Thymus (tissue), 11 donors: Measurements from ENCODE around the gene EMILIN2. TPM values are rescaled to one million over a fixed set of nuclear protein-coding genes. Genes with fewer than 3 reads are reported as not detected.

Experiments used
- DNase-seq, 9 donors: peaks; one replicate each; pipeline ENCODE4 v3.0.0-alpha.2; 2013; ENCODE audit warnings: low spot score in 9 of 9, low read depth in 6 of 9, missing footprints in 1 of 9
- H3K27ac ChIP-seq, 2 donors: one replicate each; pipeline ENCODE4 v1.5.1; 2013; ENCODE audit warnings: control low read depth in 1 of 2, low read depth in 1 of 2, low read length in 1 of 2, mild to moderate bottlenecking in 1 of 2, moderate library complexity in 1 of 2
- H3K27me3 ChIP-seq, 2 donors: one replicate each; pipeline ENCODE4 v1.5.1; 2013; ENCODE audit warnings: low read length in 1 of 2; ENCODE audit not compliant: control insufficient read depth in 2 of 2, insufficient read depth in 1 of 2
- H3K36me3 ChIP-seq, 2 donors: one replicate each; pipeline ENCODE4 v1.5.1; 2013; ENCODE audit warnings: low read length in 1 of 2, mild to moderate bottlenecking in 1 of 2, moderate library complexity in 1 of 2; ENCODE audit not compliant: control insufficient read depth in 2 of 2, insufficient read depth in 2 of 2
- H3K4me1 ChIP-seq, 2 donors: one replicate each; pipeline ENCODE4 v1.5.1; 2013; ENCODE audit warnings: low read length in 2 of 2; ENCODE audit not compliant: control insufficient read depth in 2 of 2, insufficient read depth in 2 of 2
- H3K4me3 ChIP-seq, 2 donors: one replicate each; pipeline ENCODE4 v1.5.1; 2013; ENCODE audit warnings: low read length in 2 of 2, control low read depth in 1 of 2, mild to moderate bottlenecking in 1 of 2
- H3K9me3 ChIP-seq, 2 donors: one replicate each; pipeline ENCODE4 v1.5.1; 2013; ENCODE audit warnings: low read length in 1 of 2, mild to moderate bottlenecking in 1 of 2; ENCODE audit not compliant: control insufficient read depth in 2 of 2, insufficient read depth in 1 of 2
- WGBS: extraction: QIAGEN DNeasy Blood & Tissue Kit; methylation state at CpG from one replicate; pipeline ENCODE4 v1.1.7; 2013; 5-methylcytosine and 5-hydroxymethylcytosine counted together
- polyA plus RNA-seq: library from polyadenylated mRNA; stranded (reverse); fragments of 200-250 nt; gene quantifications from one replicate; pipeline ENCODE4 v1.2.3, GENCODE V29; 2013
- total RNA-seq: library from RNA; stranded (reverse); fragments of 120-200 nt; gene quantifications from one replicate; pipeline ENCODE4 v1.2.4, GENCODE V29; 2013
- donor health status: healthy.

The EMILIN2 gene
- total and polyA plus RNA-seq, 2 donors = 19.3 to 27.2 TPM

DNA sequence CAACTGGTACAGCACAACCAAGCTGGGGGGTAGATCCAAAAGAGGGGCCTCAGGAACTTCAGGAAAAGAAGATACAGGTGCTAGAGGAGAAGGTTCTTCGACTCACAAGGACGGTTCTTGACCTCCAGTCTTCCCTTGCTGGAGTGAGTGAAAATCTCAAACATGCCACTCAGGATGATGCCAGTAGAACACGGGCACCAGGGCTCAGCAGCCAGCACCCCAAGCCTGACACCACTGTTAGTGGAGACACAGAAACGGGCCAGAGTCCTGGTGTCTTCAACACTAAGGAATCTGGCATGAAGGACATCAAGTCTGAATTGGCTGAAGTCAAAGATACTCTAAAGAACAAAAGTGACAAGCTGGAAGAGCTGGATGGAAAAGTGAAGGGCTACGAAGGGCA is 43.8 kb downstream of the EMILIN2 start:
- no peak overlapping the region for H3K4me3 ChIP-seq
- DNase-seq = no peak
- H3K36me3 ChIP-seq = no peaks in the 10 kb centered on the region
- H3K9me3 ChIP-seq = peaks cover 0 to 6% of the 10 kb centered on the region in 2 donors
- H3K27ac ChIP-seq = no peak overlapping the region
- H3K4me1 ChIP-seq = no peaks in the 10 kb centered on the region
- no peaks in the 10 kb centered on the region for H3K27me3 ChIP-seq
- WGBS = 98% methylated on average over 5 of the region's 5 CpGs

GRCh38 chr18:2891526-2892431 is 45.0 kb downstream of the EMILIN2 start:
- WGBS = 90% methylated on average over 20 of the region's 20 CpGs
- no peaks in the 10 kb centered on the region for H3K36me3 ChIP-seq
- DNase-seq = no peak
- H3K4me3 ChIP-seq = no peak overlapping the region
- H3K27ac ChIP-seq = no peak overlapping the region
- H3K4me1 ChIP-seq = no peaks in the 10 kb centered on the region
- H3K27me3 ChIP-seq = no peaks in the 10 kb centered on the region
- H3K9me3 ChIP-seq = peaks cover 0 to 7% of the 10 kb centered on the region in 2 donors

GRCh38 chr18:2893056-2893455 is 46.2 kb downstream of the EMILIN2 start:
- DNase-seq = no peak
- Histone ChIP-seq H3K36me3 (no peaks in the 10 kb centered on the region), H3K9me3 (peaks cover 0 to 9% of the 10 kb centered on the region in 2 donors), H3K4me3 (no peak overlapping the region), H3K27ac (no peak overlapping the region), H3K27me3 (no peaks in the 10 kb centered on the region), H3K4me1 (peaks cover 0 to 3% of the 10 kb centered on the region in 2 donors)
- 90% methylated on average over 4 of the region's 4 CpGs for WGBS

GRCh38 chr18:2893676-2894075 is 46.9 kb downstream of the EMILIN2 start:
- no peak overlapping the region for H3K27ac ChIP-seq
- H3K4me3 ChIP-seq = no peak overlapping the region
- no peaks in the 10 kb centered on the region for H3K27me3 ChIP-seq
- DNase-seq = no peak
- no peaks in the 10 kb centered on the region for H3K36me3 ChIP-seq
- H3K4me1 ChIP-seq = peaks cover 0 to 10% of the 10 kb centered on the region in 2 donors
- 97% methylated on average over 5 of the region's 5 CpGs for WGBS
- peaks cover 0 to 10% of the 10 kb centered on the region in 2 donors for H3K9me3 ChIP-seq

- Histone ChIP-seq H3K27me3 (no peaks in the 10 kb centered on the region), H3K4me3 (no peak overlapping the region), H3K27ac (no peak overlapping the region), H3K4me1 (peaks cover 0 to 13% of the 10 kb centered on the region in 2 donors), H3K36me3 (no peaks in the 10 kb centered on the region), H3K9me3 (peaks cover 0 to 10% of the 10 kb centered on the region in 2 donors)
- no peak for DNase-seq
- WGBS = 92% methylated on average over 11 of the region's 11 CpGs
Observed at GRCh38 chr18:2894131-2894840, 47.5 kb downstream of the EMILIN2 start.

DNA sequence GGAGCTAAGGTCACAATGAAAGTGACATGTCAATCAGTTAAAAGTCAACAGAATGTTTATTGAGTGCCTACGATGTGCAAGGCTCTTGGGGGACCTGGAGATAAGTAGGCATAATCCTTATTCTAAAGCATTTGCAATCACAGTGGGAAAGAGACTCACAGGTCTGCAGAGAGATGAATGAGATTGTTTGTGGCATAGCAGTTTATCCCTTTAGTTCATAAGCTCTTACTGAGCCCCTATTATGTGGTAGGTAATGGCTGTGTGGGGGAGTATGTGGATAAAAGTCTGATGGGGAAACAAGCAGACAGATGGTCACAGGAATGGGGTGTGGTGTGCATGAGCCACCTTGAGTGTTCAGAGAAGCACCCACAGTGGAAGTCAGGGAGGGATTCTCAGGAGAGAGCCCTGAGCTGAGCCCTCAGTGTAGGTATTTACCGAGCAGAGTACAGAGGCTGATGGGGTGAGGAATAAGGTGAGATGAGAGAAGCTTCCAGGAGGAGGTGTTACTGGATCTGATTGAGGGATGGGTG is 48.1 kb downstream of the EMILIN2 start:
- no peak overlapping the region for H3K27ac ChIP-seq
- no peaks in the 10 kb centered on the region for H3K27me3 ChIP-seq
- no peak overlapping the region for H3K4me3 ChIP-seq
- peaks cover 0 to 10% of the 10 kb centered on the region in 2 donors for H3K9me3 ChIP-seq
- peaks cover 0 to 13% of the 10 kb centered on the region in 2 donors for H3K4me1 ChIP-seq
- no peak for DNase-seq
- WGBS = 99% methylated on average over 2 of the region's 2 CpGs
- no peaks in the 10 kb centered on the region for H3K36me3 ChIP-seq

GRCh38 chr18:2895391-2895790 is 48.6 kb downstream of the EMILIN2 start:
- WGBS = 97% methylated on average over 7 of the region's 7 CpGs
- H3K27me3 ChIP-seq = no peaks in the 10 kb centered on the region
- H3K4me1 ChIP-seq = peaks cover 0 to 17% of the 10 kb centered on the region in 2 donors
- no peak for DNase-seq
- no peak overlapping the region for H3K27ac ChIP-seq
- peaks cover 0 to 10% of the 10 kb centered on the region in 2 donors for H3K9me3 ChIP-seq
- no peak overlapping the region for H3K4me3 ChIP-seq
- H3K36me3 ChIP-seq = no peaks in the 10 kb centered on the region

GRCh38 chr18:2896990-2897389 is 50.2 kb downstream of the EMILIN2 start:
- Histone ChIP-seq H3K36me3 (no peaks in the 10 kb centered on the region), H3K27me3 (no peaks in the 10 kb centered on the region), H3K4me1 (peaks cover 0 to 24% of the 10 kb centered on the region in 2 donors), H3K9me3 (peaks cover 0 to 10% of the 10 kb centered on the region in 2 donors), H3K4me3 (no peak overlapping the region), H3K27ac (no peak overlapping the region)
- WGBS = 97% methylated on average over 4 of the region's 4 CpGs
- DNase-seq = no peak
